ENCODE measurements around the gene SS18.
A peak's percentile ranks its signal among the peaks of the same experiment; 100 is the strongest.

Gene SS18

DNA sequence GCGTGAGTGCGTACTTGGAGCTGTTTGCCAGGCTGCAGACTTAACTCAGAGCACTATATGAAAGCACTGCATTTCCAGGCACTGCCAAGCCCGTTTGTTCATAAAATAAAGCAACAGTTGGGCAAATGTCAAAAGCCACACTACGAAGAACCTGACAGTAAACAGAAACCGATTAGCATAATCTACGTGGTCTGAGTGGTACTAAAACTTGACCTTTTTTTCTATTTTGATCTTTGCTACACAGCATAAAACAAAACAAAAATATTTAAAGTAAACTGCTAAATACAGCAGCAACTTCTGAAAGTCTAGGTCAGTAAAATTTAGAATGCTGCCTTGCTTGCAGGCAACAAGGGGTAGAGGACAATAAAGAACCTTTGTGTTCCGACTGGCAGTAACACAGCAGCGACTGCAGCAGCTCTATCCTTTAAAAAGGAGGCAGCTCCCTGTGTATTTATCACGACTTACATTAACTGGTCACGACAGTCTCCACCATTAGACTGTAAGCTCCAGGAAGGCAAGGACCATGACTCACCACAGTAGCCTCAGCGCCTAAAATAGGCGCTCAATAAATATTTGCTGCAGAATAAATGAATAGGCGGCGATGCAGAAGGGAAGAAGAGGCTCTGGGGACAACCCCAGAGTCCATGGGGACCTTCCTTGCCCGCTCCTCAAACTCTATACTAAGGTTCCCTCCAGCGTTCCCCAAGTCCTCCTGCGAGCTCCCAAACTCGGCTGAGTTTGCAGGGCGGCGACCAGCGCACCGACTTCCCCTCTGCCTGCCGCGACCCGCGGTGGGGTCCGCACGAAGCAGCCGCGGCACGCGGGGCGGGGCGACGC lies 902 bp downstream of the SS18 start:
- DNase-seq (ENCODE audit: low read depth), result peak; percentile 51
- TF ChIP-seq, protein P1, sequence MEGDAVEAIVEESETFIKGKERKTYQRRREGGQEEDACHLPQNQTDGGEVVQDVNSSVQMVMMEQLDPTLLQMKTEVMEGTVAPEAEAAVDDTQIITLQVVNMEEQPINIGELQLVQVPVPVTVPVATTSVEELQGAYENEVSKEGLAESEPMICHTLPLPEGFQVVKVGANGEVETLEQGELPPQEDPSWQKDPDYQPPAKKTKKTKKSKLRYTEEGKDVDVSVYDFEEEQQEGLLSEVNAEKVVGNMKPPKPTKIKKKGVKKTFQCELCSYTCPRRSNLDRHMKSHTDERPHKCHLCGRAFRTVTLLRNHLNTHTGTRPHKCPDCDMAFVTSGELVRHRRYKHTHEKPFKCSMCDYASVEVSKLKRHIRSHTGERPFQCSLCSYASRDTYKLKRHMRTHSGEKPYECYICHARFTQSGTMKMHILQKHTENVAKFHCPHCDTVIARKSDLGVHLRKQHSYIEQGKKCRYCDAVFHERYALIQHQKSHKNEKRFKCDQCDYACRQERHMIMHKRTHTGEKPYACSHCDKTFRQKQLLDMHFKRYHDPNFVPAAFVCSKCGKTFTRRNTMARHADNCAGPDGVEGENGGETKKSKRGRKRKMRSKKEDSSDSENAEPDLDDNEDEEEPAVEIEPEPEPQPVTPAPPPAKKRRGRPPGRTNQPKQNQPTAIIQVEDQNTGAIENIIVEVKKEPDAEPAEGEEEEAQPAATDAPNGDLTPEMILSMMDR (conservative IDR thresholded peaks at IDR 0.05; ENCODE audit: low read depth, low read length), result no peak
- peak overlapping the region; percentile 89 for H3K4me3 ChIP-seq (ENCODE audit: low read depth, low read length)

DNA sequence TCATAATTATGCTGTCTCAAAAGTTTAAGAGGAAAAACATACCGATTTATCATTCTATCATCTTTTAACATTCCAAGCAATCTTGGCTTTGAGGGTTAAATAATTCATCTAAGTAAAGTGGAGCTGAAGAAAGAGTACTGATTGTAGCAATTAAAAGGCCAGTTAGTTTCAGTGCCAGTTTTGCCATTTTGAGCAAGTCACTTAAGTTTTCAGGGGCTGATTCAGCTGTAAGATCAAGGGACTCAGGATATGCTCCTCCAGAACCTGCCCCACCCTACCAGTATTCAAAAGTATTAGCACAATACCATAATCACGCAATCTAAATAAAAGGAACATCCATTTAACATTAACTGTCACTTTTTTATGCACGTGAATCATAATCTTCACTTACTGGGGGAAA lies 1.9 kb downstream of the SS18 start:
- TF ChIP-seq, protein P1 (conservative IDR thresholded peaks at IDR 0.05; ENCODE audit: low read depth, low read length), result no peak
- DNase-seq (ENCODE audit: low read depth), result peak; percentile 12
- H3K4me3 ChIP-seq (ENCODE audit: low read depth, low read length), result peak overlapping the region; percentile 89

DNA sequence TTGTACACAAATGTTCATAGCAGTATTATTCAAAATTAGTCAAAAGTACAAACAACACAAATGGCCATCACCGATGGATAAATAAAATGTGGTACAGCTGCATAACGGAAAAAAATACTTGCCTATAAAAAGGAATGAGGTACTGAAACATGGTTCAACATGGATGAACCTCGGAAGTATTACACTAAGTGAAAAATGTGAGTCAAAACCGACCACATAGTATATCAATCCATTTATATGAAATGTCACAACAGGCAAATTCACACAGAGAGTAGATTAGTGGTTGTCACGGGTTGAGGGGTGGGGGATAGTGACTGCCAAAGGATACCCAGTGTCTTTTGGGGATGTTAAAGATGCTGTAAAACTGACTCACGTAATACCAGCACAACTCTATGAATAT lies 3.5 kb downstream of the SS18 start:
- TF ChIP-seq, protein P1 (conservative IDR thresholded peaks at IDR 0.05; ENCODE audit: low read depth, low read length), result no peak
- DNase-seq (ENCODE audit: low read depth), result no peak

DNA sequence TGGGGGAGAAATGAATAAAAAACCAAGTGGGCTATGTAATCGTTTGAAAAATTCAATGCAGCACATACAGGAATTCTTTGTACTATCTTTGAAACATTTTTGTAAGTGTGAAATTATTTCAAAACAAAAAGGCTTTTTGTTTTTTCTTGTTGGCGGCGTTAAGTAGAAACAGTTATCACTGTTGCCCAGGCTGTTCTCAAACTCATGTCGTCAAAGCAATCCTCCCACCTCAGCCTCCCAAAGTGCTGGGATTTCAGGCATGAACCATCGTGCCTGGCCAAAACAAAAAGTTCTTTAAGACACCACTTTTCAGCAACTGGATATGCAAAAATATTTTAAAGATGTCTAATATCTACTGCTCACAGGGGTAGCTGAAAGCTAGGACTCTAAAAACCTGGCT lies 5.4 kb downstream of the SS18 start:
- no peak overlapping the region for H3K4me3 ChIP-seq (ENCODE audit: low read depth, low read length)
- no peak for DNase-seq (ENCODE audit: low read depth)
- TF ChIP-seq, protein P1 (conservative IDR thresholded peaks at IDR 0.05; ENCODE audit: low read depth, low read length), result no peak

More for the DNA sequence above, 3.5 kb downstream of the SS18 start:
- no peak overlapping the region for H3K4me3 ChIP-seq (ENCODE audit: low read depth, low read length)

DNA sequence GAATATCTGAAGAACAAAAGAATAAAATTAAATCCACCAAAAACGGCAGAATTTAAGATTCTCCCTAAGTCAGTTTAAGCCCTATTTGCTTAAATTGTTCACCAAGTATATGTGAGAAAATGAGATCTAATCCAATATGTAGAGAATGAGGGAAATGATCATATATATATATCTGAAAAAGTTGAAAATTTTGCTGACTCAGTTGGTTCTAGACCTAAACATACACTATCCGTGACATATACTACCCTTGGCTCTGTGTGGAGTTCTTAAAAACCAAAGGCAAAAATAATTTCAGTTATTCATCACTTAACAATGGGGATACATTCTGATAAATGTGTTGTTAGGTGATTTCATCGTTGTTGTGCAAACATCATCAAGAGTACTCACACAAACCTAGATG lies 7.3 kb downstream of the SS18 start:
- TF ChIP-seq, protein P1 (conservative IDR thresholded peaks at IDR 0.05; ENCODE audit: low read depth, low read length), result no peak
- no peak overlapping the region for H3K4me3 ChIP-seq (ENCODE audit: low read depth, low read length)
- DNase-seq (ENCODE audit: low read depth), result no peak

DNA sequence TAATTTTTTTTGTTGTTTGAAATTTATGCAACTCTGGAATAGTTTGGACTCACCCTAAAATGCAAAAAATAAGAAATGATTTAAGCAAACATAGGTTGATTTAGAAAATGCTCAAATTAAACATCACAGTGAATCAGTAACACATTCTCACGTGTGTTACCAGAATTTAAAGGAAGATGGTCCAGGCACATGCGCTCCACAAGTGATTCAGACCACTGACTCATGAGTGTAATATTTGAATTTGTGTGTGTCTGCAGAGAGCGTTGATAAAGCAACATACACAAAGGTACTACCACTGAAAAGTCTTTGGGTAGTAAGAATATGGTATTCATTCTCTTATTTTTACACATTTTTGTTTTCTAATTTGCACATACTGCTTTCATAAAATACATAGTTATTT lies 7.9 kb downstream of the SS18 start:
- DNase-seq (ENCODE audit: low read depth), result peak; percentile 59
- TF ChIP-seq, protein P1 (conservative IDR thresholded peaks at IDR 0.05; ENCODE audit: low read depth, low read length), result no peak
- no peak overlapping the region for H3K4me3 ChIP-seq (ENCODE audit: low read depth, low read length)

DNA sequence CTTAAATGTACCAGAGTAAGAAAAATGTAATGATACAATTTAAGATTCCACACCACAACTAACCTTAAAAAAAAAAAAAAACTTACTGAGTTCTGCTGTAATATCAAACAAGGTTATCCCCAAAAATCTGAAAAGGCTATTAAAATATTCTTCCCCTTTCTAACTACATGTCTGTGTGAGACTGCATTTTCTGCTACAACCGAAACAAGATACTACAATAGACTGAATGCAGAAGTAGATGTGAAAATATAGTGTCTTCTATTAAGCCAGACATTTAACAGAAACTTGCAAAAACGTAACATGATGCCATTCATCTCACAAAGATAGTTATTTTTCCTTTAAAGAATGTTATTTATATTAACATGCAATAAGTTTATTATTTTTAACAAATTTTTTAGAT lies 16.2 kb downstream of the SS18 start:
- TF ChIP-seq, protein P1 (conservative IDR thresholded peaks at IDR 0.05; ENCODE audit: low read depth, low read length), result no peak
- no peak for DNase-seq (ENCODE audit: low read depth)
- H3K4me3 ChIP-seq (ENCODE audit: low read depth, low read length), result no peak overlapping the region

Data from choroid plexus epithelial cell (primary cell).